GM19463 (cell line): ENCODE data around the gene PM20D1.
"Not testable (repeated sequence)": the region's sequence is repeated elsewhere in the genome, so short reads cannot be mapped to it uniquely, and the experiment has no call there.

Experiments
- ATAC-seq: cut with Tn5 transposase; IDR thresholded peaks from one replicate; pipeline ENCODE4 v1.9.1; 2021; ENCODE audit warnings: mild to moderate bottlenecking, moderate library complexity; ENCODE audit not compliant: unreplicated experiment

Gene PM20D1

DNA sequence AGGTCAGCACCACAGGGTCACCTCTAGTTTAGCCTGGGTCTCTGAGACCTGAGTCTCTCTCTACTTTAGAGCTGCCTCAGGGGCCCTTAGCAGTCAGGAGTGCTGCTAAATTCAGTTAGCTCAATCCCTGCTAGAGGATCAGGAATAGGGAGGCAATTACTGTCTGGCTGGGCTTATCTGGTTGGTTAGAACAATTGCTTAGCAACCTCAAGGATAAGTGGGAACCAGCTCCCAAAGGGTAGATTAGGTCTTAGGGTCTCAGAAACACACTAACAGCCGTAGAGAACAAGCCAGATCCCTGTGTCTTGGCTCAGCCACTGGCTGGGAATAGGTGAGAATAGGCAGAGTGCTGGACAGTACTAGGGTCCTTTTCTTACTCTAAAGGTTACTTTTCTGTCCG, 7.7 kb downstream of the PM20D1 start:
- ATAC-seq = no peak

DNA sequence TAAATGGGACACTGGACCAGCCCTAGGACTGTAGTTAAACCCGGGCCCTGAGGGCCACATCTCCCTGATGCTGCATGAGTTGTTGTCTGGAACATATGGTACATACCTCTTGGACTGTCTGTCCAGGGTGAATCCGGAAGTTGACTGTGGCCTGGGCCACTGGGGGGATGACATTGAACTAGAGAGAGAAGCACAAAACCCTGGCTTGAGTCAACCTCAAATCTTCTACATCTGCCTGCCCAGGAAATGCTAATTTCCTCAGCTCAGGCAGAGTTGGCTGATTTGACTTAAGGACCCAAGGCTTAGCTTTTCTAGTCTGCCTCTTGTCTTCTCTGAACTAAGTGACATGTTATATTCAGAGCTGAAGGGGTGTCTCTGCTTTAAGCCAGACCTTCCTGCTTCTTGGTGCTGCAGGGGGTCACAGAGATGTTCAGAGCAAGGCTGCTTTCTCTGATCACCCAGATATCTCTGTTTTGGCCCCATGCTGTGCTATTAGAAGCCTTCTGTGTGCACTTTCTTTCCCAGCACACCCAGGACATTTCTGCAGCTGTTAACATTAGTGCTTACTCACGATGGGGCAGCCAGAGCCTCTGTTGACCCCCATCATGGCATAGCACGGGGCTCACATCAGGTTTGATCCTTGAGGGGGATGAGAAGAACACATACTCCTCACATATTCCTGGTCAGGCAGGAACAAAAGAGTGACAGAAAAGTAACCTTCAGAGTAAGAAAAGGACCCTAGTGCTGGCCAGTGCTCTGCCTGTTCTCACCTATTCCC, 9.6 kb downstream of the PM20D1 start:
- no peak for ATAC-seq

DNA sequence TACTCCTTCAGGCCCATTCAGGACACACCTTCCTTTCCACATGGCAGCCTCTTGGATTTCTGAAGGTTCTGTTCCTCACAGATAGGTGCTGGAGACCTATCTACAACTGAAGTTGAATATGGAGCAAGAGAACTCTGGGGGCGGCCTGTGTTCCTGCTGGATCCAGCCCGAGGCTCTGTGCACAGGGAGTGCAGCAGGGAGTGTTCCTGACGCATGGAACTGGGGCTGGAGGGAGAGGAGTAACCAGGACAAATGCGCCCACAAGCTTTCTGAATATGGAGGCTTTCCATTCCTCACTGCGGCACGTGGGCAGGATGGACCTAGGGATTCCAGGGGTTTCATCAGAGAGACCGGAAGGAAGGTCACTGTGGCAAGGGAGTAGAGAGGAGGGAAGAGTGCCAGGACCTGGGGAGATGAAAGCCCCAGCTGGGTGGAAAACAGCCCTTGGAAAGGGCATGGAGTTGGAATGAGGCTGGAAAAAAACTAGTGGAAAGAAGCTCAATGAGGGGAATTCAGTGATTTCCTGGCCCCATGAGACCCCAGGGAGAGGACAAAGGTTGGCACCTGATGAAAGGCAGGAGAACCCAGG, 12.5 kb downstream of the PM20D1 start:
- no peak for ATAC-seq

DNA sequence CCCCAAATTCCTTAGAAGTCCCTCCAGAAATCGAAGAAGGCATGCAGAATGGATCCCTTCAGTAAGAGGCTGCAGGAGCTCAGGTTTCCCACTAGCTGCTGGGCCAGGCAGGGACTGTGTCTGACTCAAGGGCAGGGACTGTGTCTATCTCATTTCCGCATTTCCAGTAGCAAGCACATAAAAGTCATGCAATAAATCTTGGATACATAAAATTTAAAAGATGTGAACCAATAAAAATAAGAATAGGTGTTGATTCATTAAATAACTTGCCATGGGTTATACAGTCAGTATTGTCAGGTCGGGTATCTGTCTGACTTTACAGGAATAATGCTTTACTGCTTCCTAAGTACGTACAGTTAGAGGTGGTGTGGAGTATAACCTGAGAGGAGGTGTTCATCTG, 15.2 kb downstream of the PM20D1 start:
- no peak for ATAC-seq

DNA sequence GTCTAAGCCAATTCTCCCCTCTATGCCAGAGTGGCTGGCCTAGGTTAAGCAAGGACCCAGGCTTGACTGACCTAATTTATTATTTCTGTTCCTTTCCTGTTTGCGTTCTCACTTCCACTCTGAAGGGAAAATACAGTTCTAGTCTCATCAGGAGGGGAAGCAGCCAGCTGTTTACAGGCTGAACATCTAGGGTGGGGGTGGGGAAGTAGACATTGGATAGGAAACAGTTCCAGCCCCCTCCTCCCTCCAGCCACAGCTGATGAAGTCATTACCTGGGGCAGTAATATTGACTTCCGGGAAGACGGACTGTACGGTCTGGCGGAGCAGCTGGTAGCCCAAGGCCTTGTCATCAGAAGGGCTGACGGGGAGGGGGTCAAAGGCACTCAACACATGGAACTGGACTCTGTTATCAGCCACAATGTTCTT, 17.6 kb downstream of the PM20D1 start:
- ATAC-seq = no peak

DNA sequence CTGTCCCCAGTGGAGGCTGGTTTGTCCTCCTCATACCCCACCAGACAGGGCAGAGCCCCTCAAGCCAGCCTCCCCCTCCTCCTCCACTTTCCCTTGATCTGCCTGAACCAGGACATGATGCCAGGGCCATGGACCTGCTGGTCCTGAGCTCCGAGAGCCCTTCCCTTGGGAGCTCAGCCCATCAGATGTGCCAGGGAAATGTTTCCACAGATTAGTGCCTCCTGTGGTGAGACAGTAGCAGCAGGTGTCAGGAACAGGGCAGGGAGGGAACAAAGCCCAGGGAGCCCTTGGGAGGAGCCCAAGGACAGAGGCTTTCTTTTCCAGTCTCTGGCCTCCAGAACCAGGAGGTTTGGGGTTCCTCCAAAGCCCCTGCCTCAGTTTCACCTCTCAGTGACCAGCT, 22.3 kb downstream of the PM20D1 start:
- no peak for ATAC-seq

DNA sequence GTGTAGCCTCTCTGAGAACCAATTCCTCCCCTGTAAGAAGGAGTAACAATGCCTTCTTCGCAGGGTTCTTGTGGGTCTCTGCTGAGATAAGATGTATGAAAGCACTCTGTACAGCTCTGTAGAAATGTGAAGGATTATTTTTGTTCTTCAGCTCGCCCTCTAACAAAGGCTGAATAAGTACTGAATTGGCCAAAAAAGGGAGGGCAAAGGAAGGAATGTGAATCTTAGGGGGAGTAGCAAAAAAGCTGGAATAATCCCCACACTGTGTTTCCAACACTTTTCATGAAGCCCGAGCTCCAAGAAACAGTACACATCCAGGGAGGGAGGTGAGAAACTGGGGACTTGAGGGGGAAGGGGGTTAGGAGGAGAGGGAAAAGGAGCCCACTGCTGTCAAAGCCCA, 22.9 kb downstream of the PM20D1 start:
- no peak for ATAC-seq

DNA sequence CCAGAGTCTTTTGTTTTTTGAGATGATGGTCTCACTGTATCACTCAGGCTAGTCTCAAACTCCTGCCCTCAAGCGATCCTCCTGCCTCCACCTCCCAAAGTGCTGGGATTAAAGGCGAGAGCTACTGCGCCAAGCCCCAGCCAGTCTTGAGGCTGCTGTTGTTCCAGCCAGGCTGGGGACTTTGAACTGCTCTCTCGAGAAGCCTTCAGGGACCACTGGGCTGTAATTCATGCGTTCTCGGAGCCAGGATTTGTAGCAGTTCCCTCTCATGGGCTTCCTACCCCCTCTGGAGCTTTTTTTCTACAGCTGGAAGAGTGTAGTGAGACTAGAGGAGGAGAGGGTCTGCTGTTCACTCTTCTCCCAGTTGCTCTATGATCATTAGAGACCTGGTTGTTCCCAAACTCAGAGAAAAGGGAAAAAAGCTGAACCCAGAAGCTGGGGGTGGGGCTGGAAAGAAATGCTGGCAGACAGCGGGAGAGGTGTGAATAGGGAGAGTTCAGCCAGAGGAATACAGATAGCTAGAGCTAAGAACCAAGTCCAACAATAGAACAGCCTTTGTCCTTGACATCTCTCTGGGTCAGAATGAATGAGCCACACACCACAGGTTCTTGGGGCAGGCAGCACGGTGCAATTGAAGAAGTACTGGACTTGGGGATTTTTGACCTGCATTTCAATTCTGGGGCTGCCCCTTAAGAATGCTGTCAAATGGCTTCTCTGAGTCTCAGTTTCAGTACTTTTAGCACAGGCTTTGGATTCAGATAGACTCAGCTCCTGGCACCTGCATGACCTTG, 23.7 kb downstream of the PM20D1 start:
- no peak for ATAC-seq

DNA sequence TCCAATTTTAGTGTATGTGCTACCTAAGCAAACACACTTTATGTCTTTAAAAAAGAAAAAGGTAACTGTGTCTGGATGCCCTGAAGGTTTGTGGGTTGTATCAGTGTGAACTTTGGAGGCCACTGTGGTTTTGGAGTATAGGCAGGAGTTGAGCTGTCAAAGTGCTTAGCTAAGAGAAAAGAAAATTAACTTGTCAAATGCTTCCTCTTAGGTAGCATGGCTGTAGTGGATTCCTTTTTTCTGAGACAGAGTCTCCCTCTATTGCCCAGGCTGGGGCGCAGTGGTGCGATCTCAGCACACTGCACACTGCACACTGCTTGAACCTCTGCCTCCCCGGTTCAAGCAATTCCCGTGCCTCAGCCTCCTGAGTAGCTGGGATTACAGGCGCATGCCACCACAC, 25.8 kb downstream of the PM20D1 start:
- no peak for ATAC-seq

DNA sequence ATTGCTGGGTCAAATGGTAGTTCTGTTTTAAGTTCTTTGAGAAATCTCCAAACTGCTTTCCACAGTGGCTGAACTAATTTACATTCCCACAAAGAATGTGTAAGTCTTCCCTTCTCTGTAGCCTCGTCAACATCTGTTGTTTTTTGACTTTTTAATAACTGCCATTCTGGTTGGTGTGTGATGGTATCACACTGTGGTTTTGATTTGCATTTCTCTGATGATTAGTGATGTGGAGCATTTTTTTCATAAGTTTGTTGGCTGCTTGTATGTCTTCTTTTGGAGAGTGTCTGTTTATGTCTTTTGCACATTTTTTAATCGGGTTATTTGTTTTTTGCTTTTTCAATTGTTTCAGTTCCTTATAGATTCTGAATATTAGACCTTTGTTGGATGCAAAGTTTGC, 26.7 kb downstream of the PM20D1 start:
- ATAC-seq = not testable (repeated sequence)

DNA sequence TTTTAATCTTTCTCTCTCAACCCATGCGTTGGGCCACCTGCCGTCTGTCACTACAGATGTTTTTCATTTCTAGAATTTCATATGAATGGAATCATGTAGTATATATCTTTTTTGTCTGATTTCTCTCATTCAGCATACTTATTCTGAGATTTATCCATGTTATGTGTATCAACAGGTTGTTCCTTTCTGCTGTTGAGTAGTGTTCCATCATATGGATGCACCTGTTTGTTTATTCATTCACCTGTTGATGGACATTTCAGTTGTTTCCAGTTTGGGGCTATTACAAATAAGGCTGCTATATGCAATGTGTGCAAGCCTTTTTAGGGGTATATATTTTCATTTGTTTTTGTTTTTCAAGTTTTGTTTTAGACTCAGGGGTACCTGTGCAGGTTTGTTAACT, 27.5 kb downstream of the PM20D1 start:
- ATAC-seq = no peak

DNA sequence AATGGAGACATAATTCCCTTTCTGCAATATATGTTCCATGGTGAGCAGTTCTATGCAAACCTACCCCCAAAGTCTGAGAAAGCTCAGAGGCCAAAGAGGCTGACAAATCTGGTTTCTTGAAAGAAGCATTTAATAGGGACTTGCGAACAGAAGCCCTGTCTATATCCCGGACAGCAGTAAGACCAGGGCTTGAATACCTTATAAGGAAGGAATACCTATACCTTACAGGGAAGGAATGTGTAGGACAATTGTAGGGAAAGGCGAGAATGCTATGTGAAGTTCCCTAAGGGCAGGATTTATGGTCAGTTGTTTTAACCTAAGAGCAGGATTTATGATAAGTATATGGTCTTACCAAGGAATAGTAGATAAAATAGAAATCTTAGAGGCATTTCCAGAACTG, 31.9 kb downstream of the PM20D1 start:
- ATAC-seq = no peak

DNA sequence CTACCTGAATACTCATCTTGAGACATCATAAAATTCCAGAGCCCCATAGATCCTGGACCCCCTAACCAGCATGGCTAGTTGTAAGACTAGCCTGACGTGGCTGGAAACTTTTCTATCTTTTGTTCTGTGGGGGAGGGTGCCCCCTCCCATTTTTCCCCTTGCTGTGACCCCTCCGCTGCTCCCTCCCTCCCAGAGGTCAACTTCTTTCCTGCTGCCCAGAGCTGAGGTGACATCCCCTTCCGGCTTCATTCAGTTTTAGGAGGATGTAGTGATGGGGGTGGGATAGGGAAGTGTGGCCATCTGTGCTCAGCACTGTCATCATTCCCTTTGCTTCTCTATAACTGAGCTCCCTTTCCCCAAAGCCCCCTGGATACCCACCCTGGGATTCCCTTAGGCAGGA, 32.6 kb downstream of the PM20D1 start:
- no peak for ATAC-seq

DNA sequence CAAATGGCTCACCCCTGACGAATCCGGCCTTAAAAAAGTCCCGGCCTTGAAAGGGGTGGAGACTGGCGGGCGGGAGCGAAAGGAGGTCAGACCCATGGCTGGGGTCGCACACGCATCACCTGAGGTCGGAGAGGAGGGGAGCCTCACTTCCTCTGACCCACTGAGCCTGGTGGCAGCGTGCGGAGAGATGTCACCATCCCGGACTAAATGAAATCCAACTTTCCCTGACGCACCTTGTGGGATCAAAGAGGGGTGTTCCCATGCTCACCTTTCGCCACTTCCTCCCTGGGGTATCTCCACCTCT, 36.2 kb downstream of the PM20D1 start:
- ATAC-seq = no peak

DNA sequence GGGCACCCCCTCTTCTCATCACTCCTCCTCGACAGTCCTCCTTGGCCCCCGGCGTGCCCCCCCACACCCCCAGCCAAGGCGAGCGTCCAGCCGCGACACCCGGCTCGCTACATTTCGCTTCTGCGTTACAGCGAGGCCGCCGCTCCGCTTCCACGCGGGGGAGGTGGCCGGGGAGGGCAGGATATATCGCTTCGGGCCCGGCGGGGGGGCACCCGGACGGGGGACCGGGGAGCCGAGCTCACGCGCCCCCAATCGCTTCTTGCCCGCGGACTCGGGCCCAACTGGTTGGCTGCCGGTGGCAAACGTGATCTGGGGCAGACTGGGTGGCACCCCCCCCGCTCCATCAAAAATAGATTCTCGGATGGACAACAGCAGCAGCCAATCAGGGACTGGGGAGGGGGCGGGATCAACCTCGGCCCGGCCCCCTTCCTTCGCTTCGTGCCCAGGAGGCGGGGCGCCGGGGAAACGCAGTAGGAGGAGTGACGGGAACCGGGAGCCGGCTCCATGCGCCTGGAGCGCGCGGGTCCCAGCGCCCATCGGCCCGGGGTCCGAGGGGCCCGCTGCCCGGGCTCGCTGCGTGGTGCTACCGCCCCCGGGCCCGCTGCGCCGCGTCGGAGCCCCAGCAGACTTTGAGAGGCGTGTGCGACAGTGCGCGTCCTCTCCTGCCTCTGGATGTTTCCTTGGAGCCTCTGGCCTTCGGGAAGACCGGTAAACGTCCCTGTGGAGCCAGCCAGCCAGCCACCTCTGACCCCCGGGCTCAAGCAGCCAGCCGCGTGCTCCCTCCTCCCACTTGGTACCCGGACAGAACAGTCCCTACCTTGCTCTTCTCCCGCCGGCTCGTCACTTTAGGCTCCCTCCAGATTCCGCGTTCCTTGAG, 36.8 kb downstream of the PM20D1 start, which contains the start of gene SLC41A1:
SLC41A1 (minus strand) TSS at position 321 of the 877 bp plus-strand sequence. CDS start 2,757 bp downstream, outside the sequence.
- peak; percentile 87 for ATAC-seq

DNA sequence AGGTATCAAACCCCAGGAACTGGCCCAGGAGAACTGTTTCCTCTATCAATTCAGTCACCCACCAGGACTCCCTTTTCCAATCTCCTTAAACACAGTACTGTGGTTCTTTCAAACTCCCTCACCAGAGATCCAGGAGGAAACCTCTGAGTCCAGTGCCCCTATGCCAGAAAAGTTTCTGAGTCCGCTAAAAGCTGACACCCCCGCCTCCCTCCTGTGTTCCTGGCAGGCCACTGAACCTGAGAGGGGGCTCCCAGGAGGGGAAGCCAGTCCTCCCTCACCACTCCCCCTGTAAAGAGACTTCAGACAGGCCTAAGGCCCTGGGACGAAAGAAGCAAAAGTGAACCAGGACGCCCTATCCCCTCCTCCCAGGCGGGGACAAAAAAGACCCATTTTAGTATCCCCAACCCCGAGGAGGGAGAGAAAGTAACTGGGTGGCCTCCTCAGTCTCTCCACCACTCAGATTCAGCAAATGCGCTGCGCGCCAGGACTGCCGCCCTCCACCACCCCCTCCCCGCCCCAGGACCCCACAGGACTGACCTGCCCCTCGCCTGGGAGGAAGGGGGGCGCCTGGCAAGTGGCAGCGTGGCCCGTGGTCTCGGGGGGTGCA, 37.6 kb downstream of the PM20D1 start:
- no peak for ATAC-seq

DNA sequence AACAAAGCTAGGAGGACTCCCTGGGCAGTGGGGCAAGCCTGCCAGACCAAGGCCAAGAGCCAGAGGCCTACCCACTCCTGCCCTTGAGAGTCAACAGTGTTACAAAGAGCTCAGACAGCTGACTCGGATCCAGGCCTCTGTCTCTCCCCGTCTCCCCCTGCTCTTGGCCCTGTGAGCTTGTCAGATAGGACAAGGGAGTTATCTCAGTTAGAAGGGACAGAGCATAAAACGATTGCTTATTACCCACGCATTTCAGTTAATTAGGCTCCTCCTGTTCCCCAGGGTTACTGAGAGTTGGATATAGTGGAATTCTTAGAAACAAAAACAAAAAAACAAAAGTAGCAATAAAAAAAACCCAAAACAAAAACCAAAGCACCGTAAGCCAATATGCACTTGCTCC, 38.3 kb downstream of the PM20D1 start:
- ATAC-seq = no peak

DNA sequence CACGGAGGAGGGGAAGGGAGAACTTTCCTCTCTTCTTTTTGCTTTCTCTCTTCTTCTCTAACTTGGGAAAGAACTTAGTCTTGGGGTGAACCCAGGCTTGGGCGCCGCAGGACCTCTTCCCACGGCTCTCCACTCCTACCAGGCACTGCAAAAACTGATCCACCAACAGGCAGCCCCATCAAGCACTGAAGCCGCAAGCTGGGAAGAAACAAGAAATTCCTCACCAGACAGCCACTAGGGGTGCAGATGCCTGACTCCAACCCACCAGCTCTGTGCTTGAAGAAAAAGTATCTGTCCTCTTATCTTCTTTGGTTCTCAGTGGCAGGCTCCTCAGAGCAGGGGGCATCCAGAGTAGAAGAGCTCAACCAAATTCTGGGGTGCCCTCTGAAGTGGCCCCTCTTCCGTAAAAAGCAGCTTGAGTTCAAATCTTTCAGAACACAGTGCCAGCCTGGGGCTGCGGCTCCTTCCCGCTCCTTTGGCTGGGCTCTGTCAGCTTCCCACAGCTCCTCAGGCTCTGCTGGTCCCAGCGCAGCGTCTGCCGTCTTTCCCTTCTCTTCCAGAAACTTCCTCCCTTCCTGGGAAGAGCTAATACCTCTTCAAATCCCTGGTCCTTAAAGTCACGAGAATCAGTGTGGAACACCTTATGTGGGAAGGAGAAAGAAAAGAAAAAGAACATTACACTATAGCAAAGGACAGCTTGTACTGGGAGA, 39.3 kb downstream of the PM20D1 start:
- no peak for ATAC-seq

DNA sequence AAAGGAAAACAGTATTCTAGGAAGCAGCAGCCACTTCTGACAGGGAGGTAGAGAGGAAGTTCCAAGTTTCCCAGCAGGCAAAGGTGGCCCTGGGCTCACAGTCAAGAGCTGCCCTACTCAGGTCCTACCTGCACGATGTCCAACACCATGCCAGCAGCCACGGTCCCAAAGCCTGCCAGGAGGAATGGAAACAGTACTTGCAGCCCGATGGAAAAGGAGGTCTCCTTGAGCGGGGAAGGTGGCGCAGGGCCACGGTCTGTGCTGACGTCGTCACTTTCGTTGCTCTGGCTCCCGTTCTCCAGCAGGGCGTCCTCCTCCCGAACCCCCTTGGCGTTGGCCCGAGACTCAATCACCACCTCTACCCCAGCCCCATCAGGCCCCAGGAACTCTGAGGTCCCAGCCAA, 40.0 kb downstream of the PM20D1 start:
- no peak for ATAC-seq

DNA sequence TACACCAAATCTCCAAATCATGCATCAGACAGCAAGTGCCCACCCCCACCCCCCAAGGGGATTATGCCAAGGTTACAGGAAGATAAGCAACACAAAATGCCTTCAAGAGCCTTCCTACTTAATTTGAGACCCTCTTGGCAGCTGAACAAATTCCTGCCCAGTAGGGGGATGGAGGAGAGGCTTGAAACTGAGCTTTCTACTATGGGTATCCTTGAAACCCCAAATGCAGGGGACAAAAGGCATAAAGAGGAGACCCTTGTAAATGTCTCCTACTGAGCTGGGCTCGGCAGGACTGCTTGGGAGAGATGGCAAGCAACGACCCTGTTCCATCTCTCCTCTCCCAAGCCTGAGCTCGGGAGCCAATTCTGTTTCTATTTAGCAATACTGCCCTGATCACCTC, 40.5 kb downstream of the PM20D1 start:
- ATAC-seq = no peak
